Panc1 (cell line): ENCODE data around the gene RHOT2. TPM values are rescaled to one million over a fixed set of nuclear protein-coding genes. Genes with fewer than 3 reads are reported as not detected.
A peak's percentile ranks its signal among the peaks of the same experiment; 100 is the strongest.

Experiments
- ATAC-seq: fragments of 200-7000 bp; cut with Tn5 transposase; 2 replicates; pipeline ENCODE4 v1.9.1; 2020; ENCODE audit warnings: mild to moderate bottlenecking, moderate library complexity
- BruUV-seq: library from RNA; stranded (reverse); fragments of 400-500 nt; replicated peaks from 2 replicates; lab custom pipeline; 2021; lab: Mats Ljungman, UMichigan
- CTCF ChIA-PET: fragments of 300-600 bp; sonication (Branson Sonifier 250); formaldehyde crosslinking; loops from one replicate; lab custom pipeline; 2022; ENCODE audit warnings: antibody characterized with exemption; lab: Charles Lee
- POLR2A ChIA-PET: fragments of 300-600 bp; sonication (Branson Sonifier 250); formaldehyde crosslinking; loops from one replicate; lab custom pipeline; 2022; ENCODE audit warnings: antibody characterized with exemption; lab: Charles Lee
- DNase-seq: peaks from one replicate; pipeline ENCODE4 v3.0.0-alpha.2; 2010; ENCODE audit warnings: low read depth, low spot score
- H3K27ac ChIP-seq: 2 replicates; pipeline ENCODE4 v1.5.1; 2011; ENCODE audit warnings: mild to moderate bottlenecking, low read length, inconsistent platforms
- H3K27me3 ChIP-seq: fragments of 200-500 bp; sonication (Bioruptor generic); 2 replicates; pipeline ENCODE4 v1.6.0; 2014; ENCODE audit warnings: low read length, inconsistent platforms; ENCODE audit not compliant: control insufficient read depth, insufficient read depth
- H3K36me3 ChIP-seq: fragments of 200-500 bp; sonication (Bioruptor generic); 2 replicates; pipeline ENCODE4 v1.5.1; 2014; ENCODE audit warnings: inconsistent platforms, mild to moderate bottlenecking, low read length, moderate library complexity; ENCODE audit not compliant: control insufficient read depth, insufficient read depth
- H3K4me1 ChIP-seq: 2 replicates; pipeline ENCODE4 v1.5.1; 2011; ENCODE audit warnings: inconsistent platforms, mild to moderate bottlenecking, low read length, moderate library complexity; ENCODE audit not compliant: control insufficient read depth, insufficient read depth
- H3K4me3 ChIP-seq, 2 experiments: 2 replicates each; pipeline ENCODE4 v1.5.1; 2011 to 2012; ENCODE audit warnings: low read depth in 2 of 2, low read length in 2 of 2, mild to moderate bottlenecking in 2 of 2, inconsistent platforms in 1 of 2, moderate library complexity in 1 of 2
- H3K9me3 ChIP-seq: fragments of 200-500 bp; sonication (Bioruptor generic); 2 replicates; pipeline ENCODE4 v1.5.1; 2014; ENCODE audit warnings: low read depth, mild to moderate bottlenecking, inconsistent platforms, low read length, moderate library complexity; ENCODE audit not compliant: control insufficient read depth, insufficient read depth
- POLR2AphosphoS5 ChIP-seq: IDR thresholded peaks from 2 replicates; pipeline ENCODE4 v1.6.1; 2012; ENCODE audit warnings: mild to moderate bottlenecking, low read depth, low read length, moderate library complexity
- SIN3A ChIP-seq: IDR thresholded peaks from 2 replicates; pipeline ENCODE4 v1.6.1; 2012; ENCODE audit warnings: low read depth, mild to moderate bottlenecking, low read length, moderate library complexity, borderline replicate concordance; ENCODE audit not compliant: insufficient read depth
- TCF7L2 ChIP-seq: IDR thresholded peaks from 2 replicates; pipeline ENCODE4 v1.6.1; 2011; ENCODE audit warnings: mild to moderate bottlenecking, low read depth, low read length, inconsistent platforms
- in situ Hi-C: cut with HindIII; loops from 2 replicates; pipeline ENCODE4 v1.10.0; 2016; ENCODE audit warnings: low sequenced_read_pairs, low pct_unique_long_range_greater_than_20kb
- intact Hi-C: fragments of 100-400 bp; cut with micrococcal nuclease; formaldehyde crosslinking; loops from one replicate; pipeline ENCODE4 v1.10.0; 2022; ENCODE audit not compliant: unreplicated experiment
- total RNA-seq: library from RNA; stranded (reverse); gene quantifications from one replicate; pipeline ENCODE4 v1.2.1, GENCODE V29; 2021; ENCODE audit not compliant: unreplicated experiment
- TF ChIP-seq, protein P1 (sequence below): fragments of 450-650 bp; IDR thresholded peaks from 2 replicates; pipeline ENCODE4 v1.5.1; 2017; ENCODE audit warnings: mild to moderate bottlenecking
- TF ChIP-seq, protein P2 (sequence below), 2 experiments: IDR thresholded peaks; 2 replicates each; pipeline ENCODE4 v1.6.1; 2011 to 2012; ENCODE audit warnings: low read depth in 2 of 2, control low read depth in 1 of 2, low read length in 1 of 2, mild to moderate bottlenecking in 1 of 2, moderate library complexity in 1 of 2; ENCODE audit not compliant: insufficient read depth in 1 of 2

Gene RHOT2
- total RNA-seq, 1 experiment from 2014 or later = 195 TPM

DNA sequence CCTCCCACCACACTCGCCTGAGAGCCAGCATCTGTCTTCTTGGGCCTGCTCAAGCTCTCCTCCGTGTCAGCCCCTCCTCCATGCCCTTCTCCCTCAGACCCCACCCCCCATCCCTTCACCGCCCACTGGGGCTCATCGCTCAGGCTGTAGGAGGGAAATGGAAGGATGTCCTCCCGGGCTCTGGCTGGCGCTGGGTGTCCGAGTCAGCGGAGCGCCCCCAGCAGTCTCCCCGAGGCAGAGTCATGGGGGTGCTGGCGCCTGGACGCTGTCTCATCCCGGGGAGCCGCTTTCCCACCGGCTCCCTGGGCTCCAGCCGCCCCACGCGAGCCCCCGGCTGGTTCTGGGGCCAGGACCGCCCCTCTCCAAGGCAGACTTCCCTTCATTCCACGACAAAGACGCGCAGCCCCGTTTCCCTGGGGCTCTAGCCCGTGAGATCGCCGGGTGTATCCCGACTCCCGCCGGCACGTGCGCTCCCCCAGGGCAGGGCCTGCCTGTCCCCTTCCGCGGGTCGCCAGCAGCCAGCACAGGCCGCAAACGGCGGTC lies 52.6 kb downstream of the RHOT2 start:
- POLR2A ChIA-PET = interaction anchor here (0.6 kb wide), 1 partner anchor 23 kb away, joined by 3 read pairs; no protein-coding TSS in a partner anchor
- ATAC-seq = peak; percentile 43
- Histone ChIP-seq H3K36me3 (no peaks in the 10 kb centered on the region; the same call in 1 of the 2 replicates), H3K27ac (peak overlapping the region; percentile 93), H3K27me3 (no peaks in the 10 kb centered on the region), H3K4me3 (peak overlapping the region; percentile 72 to 77), H3K9me3 (no peaks in the 10 kb centered on the region), H3K4me1 (peaks cover 42% of the 10 kb centered on the region)
- intact Hi-C loops = no loop called here
- no TSS peak for BruUV-seq
- CTCF ChIA-PET = interaction anchor here (0.8 to 1.1 kb wide), 2 partner anchors 8 to 10 kb away, joined by 3 read pairs; no protein-coding TSS in a partner anchor
- TF ChIP-seq, protein P1, sequence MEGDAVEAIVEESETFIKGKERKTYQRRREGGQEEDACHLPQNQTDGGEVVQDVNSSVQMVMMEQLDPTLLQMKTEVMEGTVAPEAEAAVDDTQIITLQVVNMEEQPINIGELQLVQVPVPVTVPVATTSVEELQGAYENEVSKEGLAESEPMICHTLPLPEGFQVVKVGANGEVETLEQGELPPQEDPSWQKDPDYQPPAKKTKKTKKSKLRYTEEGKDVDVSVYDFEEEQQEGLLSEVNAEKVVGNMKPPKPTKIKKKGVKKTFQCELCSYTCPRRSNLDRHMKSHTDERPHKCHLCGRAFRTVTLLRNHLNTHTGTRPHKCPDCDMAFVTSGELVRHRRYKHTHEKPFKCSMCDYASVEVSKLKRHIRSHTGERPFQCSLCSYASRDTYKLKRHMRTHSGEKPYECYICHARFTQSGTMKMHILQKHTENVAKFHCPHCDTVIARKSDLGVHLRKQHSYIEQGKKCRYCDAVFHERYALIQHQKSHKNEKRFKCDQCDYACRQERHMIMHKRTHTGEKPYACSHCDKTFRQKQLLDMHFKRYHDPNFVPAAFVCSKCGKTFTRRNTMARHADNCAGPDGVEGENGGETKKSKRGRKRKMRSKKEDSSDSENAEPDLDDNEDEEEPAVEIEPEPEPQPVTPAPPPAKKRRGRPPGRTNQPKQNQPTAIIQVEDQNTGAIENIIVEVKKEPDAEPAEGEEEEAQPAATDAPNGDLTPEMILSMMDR = peak; percentile 5; the same call in 1 of the 2 replicates
- 0 out of 2 replicates have a peak, but pooled peaks have one; percentile 4 for TF ChIP-seq SIN3A
- TF ChIP-seq, protein P2, sequence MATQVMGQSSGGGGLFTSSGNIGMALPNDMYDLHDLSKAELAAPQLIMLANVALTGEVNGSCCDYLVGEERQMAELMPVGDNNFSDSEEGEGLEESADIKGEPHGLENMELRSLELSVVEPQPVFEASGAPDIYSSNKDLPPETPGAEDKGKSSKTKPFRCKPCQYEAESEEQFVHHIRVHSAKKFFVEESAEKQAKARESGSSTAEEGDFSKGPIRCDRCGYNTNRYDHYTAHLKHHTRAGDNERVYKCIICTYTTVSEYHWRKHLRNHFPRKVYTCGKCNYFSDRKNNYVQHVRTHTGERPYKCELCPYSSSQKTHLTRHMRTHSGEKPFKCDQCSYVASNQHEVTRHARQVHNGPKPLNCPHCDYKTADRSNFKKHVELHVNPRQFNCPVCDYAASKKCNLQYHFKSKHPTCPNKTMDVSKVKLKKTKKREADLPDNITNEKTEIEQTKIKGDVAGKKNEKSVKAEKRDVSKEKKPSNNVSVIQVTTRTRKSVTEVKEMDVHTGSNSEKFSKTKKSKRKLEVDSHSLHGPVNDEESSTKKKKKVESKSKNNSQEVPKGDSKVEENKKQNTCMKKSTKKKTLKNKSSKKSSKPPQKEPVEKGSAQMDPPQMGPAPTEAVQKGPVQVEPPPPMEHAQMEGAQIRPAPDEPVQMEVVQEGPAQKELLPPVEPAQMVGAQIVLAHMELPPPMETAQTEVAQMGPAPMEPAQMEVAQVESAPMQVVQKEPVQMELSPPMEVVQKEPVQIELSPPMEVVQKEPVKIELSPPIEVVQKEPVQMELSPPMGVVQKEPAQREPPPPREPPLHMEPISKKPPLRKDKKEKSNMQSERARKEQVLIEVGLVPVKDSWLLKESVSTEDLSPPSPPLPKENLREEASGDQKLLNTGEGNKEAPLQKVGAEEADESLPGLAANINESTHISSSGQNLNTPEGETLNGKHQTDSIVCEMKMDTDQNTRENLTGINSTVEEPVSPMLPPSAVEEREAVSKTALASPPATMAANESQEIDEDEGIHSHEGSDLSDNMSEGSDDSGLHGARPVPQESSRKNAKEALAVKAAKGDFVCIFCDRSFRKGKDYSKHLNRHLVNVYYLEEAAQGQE (IDR thresholded peaks at IDR 0.05; ENCODE audit: insufficient read depth in 1 of 2, low read depth in 2 of 2, low read length in 1 of 2) = no peak
- TF ChIP-seq POLR2AphosphoS5 = peak; percentile 19
- no peak for DNase-seq
- in situ Hi-C loops = no loop called here

DNA sequence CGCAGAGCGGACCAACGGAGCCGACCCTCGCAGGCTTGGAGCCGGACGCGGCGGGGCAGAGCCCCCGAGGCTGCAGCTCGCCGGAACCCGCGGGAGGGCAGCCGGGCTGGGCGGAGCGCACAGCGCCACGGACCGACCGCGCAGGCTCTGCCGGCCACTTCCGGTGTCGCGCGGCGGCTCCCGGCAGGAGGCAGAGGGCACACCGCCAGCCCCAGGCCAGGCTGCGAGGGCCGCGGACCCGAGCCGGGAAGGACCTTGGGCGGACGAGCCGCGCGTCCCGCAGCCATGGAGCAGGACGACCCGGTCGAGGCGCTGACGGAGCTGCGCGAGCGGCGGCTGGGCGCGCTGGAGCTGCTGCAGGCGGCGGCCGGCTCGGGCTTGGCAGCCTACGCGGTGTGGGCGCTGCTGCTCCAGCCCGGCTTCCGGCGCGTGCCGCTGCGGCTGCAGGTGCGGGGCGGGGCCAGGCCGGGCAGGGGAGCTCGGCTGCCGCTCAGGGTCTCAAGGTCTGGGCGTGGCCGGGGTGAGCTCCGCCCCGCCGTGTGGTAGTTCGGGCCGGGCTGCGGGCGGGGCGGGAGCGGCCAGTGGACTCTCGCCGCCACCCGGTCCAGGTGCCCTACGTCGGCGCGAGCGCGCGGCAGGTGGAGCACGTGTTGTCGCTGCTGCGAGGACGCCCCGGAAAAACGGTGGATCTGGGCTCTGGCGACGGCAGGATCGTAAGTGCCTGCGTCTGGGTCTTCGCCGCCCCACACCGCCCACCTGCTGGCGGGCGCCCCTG lies 53.2 kb downstream of the RHOT2 start, which contains the start of gene ANTKMT:
ANTKMT (plus strand) TSS at position 157 of the 775 bp plus-strand sequence; CDS start at position 286, 129 bp downstream.
- Histone ChIP-seq H3K36me3 (no peaks in the 10 kb centered on the region; the same call in 1 of the 2 replicates), H3K27me3 (no peaks in the 10 kb centered on the region), H3K9me3 (no peaks in the 10 kb centered on the region), H3K4me3 (peak within 1 kb of the TSS; percentile 72 to 77), H3K27ac (peak within 1 kb of the TSS; percentile 93), H3K4me1 (peaks cover 45% of the 10 kb centered on the region)
- ATAC-seq (peak; percentile 70), DNase-seq (no peak)
- TF ChIP-seq, protein P2 (IDR thresholded peaks at IDR 0.05; ENCODE audit: insufficient read depth in 1 of 2, low read depth in 2 of 2, low read length in 1 of 2) = peak in 1 of 2 experiments; percentile 66; a peak in 2 of 4 replicates
- no peak for TF ChIP-seq SIN3A
- TF ChIP-seq POLR2AphosphoS5 = peak; percentile 31
- TF ChIP-seq, protein P1 = no peak
- TF ChIP-seq TCF7L2 = no peak
- CTCF ChIA-PET = interaction anchor here (0.6 to 1.1 kb wide), 3 partner anchors 9 to 88 kb away, joined by 3 read pairs; no protein-coding TSS in a partner anchor
- POLR2A ChIA-PET = interaction anchor here (0.6 to 1.2 kb wide), 2 partner anchors 9 to 285 kb away, joined by 5 to 8 read pairs; no protein-coding TSS in a partner anchor
- no TSS peak for BruUV-seq
- intact Hi-C loops = no loop called here
- in situ Hi-C loops = no loop called here
